Uterus (tissue), 4 donors: ENCODE results near the gene RHBDD3. TPM values are rescaled to one million over a fixed set of nuclear protein-coding genes. Genes with fewer than 3 reads are reported as not detected.

Experiments
- DNase-seq, 2 donors: peaks; one replicate each; pipeline ENCODE4 v3.0.0-alpha.2; 2019 to 2020
- H3K27ac ChIP-seq, 2 donors: fragments of 200-600 bp; sonication (generic); 1 replicate in 1 of 2; 2 replicates in 1 of 2; pipeline ENCODE4 v1.5.1; 2016 to 2018
- H3K27me3 ChIP-seq, 2 donors: fragments of 200-600 bp; sonication (generic); one replicate each; pipeline ENCODE4 v1.5.1; 2018 to 2019; ENCODE audit warnings: control low read depth in 1 of 2
- H3K36me3 ChIP-seq, 2 donors: fragments of 200-600 bp; sonication (generic); one replicate each; pipeline ENCODE4 v1.5.1; 2019; ENCODE audit warnings: control low read depth in 1 of 2
- H3K4me1 ChIP-seq, 2 donors: fragments of 200-600 bp; sonication (generic); one replicate each; pipeline ENCODE4 v1.5.1; 2018 to 2019; ENCODE audit warnings: control low read depth in 1 of 2
- H3K4me3 ChIP-seq, 2 donors: fragments of 200-600 bp; sonication (generic); 1 replicate in 1 of 2; 2 replicates in 1 of 2; pipeline ENCODE4 v1.5.1; 2018 to 2019; ENCODE audit warnings: mild to moderate bottlenecking in 1 of 2
- H3K9me3 ChIP-seq, 2 donors: fragments of 200-600 bp; sonication (generic); one replicate each; pipeline ENCODE4 v1.5.1; 2019; ENCODE audit warnings: control low read depth in 1 of 2
- CTCF ChIP-seq, 4 experiments: fragments of 200-600 bp in 2 of 4; fragments of 450-650 bp in 2 of 4; sonication (generic) in 2 of 4; IDR thresholded peaks; one replicate each; pipeline ENCODE4 v1.5.1; 2016 to 2019; ENCODE audit warnings: antibody characterized with exemption in 4 of 4, mild to moderate bottlenecking in 2 of 4, moderate library complexity in 1 of 4
- POLR2A ChIP-seq, 2 donors: fragments of 450-650 bp; IDR thresholded peaks; one replicate each; pipeline ENCODE4 v1.6.1; 2016; ENCODE audit warnings: antibody characterized with exemption in 2 of 2, mild to moderate bottlenecking in 1 of 2, moderate library complexity in 1 of 2
- intact Hi-C: fragments of 100-400 bp; cut with DNase I; formaldehyde crosslinking; loops from one replicate; pipeline ENCODE4 v1.15.1; 2023; ENCODE audit warnings: low total_unique reads
- total RNA-seq, 4 donors: library from RNA; depleted of rRNA in 3 of 4; stranded (reverse); fragments of >200 nt in 3 of 4; gene quantifications; one replicate each; pipeline versions ENCODE4 v1.1.0 to v1.2.4, GENCODE V29; 2014 to 2023
- donor health status: DM: yes; HTN: yes; CAD: no.

RHBDD3 gene
- total RNA-seq, 4 donors from 2014 or later, result 6.5 to 46.6 (median 26.1) TPM

- DNase-seq, result peak; percentile 68 to 81
- no peaks in the 10 kb centered on the region for H3K9me3 ChIP-seq
- H3K27ac ChIP-seq, result peak overlapping the region; percentile 97 to 98
- H3K4me1 ChIP-seq, result peaks cover 5 to 18% of the 10 kb centered on the region in 2 donors
- TF ChIP-seq POLR2A (IDR thresholded peaks at IDR 0.05) (peak in 1 of 2 donors; percentile 4), CTCF (IDR thresholded peaks at IDR 0.05) (peak in 1 of 4 experiments; percentile 6)
- H3K36me3 ChIP-seq, result no peaks in the 10 kb centered on the region
- intact Hi-C loops, result no loop called here
- H3K4me3 ChIP-seq, result peak overlapping the region; percentile 58 to 86
- H3K27me3 ChIP-seq, result no peaks in the 10 kb centered on the region
Observed at GRCh38 chr22:29268511-29269229, 889 bp upstream of the RHBDD3 start.

DNA sequence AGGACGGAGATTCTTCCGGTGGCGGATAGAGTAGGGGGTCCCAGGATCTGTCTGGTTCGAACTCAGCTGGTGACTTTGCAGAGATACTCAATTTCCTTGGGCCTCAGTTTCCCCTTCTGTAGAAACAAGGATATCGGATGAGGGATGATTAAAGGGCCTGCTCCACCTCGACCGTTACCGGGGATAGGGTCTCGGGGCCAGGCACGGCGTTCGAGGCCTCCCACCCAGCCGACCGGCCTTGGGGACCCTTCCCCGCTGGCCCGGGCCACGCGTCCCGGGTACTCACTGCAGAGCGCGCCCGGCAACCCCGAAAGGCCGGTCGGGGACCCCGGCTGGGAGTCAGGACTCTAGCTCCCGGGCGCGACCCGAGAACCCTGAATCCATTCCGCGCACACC, 321 bp downstream of the RHBDD3 start:
- H3K27ac ChIP-seq, result peak overlapping the region; percentile 97 to 98
- no peaks in the 10 kb centered on the region for H3K27me3 ChIP-seq
- H3K4me1 ChIP-seq, result peaks cover 5 to 7% of the 10 kb centered on the region in 2 donors
- DNase-seq, result no peak
- TF ChIP-seq CTCF (IDR thresholded peaks at IDR 0.05) (no peak), POLR2A (IDR thresholded peaks at IDR 0.05) (no peak)
- no peaks in the 10 kb centered on the region for H3K36me3 ChIP-seq
- intact Hi-C loops, result no loop called here
- no peaks in the 10 kb centered on the region for H3K9me3 ChIP-seq
- peak overlapping the region; percentile 58 to 86 for H3K4me3 ChIP-seq

- Histone ChIP-seq H3K4me1 (peaks cover under 1 to 5% of the 10 kb centered on the region in 2 donors), H3K27me3 (no peaks in the 10 kb centered on the region), H3K36me3 (no peaks in the 10 kb centered on the region), H3K27ac (peak overlapping the region; percentile 97 to 98), H3K9me3 (no peaks in the 10 kb centered on the region), H3K4me3 (peak overlapping the region; percentile 58 to 86)
- intact Hi-C loops, result no loop called here
- TF ChIP-seq CTCF (IDR thresholded peaks at IDR 0.05) (no peak), POLR2A (IDR thresholded peaks at IDR 0.05) (no peak)
- DNase-seq, result no peak
Observed at GRCh38 chr22:29266564-29267461, 968 bp downstream of the RHBDD3 start.

DNA sequence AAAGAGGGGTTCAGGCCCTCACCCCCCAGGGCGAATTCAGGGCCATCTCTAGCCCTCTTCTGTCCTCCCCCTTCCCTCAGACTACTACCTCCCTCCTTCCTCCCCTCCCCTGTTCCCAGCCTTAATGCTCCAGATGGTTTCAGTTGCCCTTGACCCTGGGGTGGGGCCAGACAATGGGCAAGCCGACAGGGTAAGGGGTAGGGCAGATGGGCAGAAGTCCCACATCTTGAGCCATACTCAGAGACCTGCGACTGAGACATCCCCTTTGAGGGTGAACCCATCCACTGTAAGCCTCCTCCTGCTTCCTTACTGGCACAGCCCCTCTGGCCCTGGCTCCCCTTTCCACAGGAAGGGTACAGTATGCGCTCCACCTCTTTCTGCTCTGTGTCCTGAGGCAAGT, 1.9 kb downstream of the RHBDD3 start:
- H3K36me3 ChIP-seq, result no peaks in the 10 kb centered on the region
- no peak overlapping the region for H3K4me3 ChIP-seq
- H3K9me3 ChIP-seq, result no peaks in the 10 kb centered on the region
- no peaks in the 10 kb centered on the region for H3K4me1 ChIP-seq
- no peak for TF ChIP-seq POLR2A (IDR thresholded peaks at IDR 0.05)
- intact Hi-C loops, result no loop called here
- H3K27ac ChIP-seq, result peak overlapping the region; percentile 97 to 98
- H3K27me3 ChIP-seq, result no peaks in the 10 kb centered on the region
- DNase-seq, result no peak

DNA sequence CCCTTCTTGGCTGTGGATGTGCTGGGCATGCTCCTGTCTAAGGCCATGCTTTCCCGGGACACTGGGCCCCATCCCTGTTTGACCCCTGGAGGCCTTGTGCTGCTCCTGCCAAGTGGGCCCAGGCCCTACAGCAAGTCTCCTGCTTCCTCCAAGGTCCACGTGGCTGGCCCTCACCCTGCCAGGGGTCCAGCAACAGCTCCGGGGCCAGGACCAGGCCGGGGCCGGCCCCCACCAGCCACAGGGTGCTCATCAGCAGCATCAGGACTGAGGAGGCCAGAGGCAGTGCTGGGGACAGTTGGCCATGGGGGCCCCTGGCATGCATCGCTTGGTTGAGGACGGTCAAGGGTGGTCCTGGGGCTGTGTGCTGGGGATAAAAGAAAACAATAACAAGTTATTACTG, 2.5 kb downstream of the RHBDD3 start:
- H3K4me3 ChIP-seq, result no peak overlapping the region
- TF ChIP-seq CTCF (IDR thresholded peaks at IDR 0.05), result no peak
- TF ChIP-seq POLR2A (IDR thresholded peaks at IDR 0.05), result no peak
- no peaks in the 10 kb centered on the region for H3K4me1 ChIP-seq
- H3K27me3 ChIP-seq, result no peaks in the 10 kb centered on the region
- no peaks in the 10 kb centered on the region for H3K9me3 ChIP-seq
- DNase-seq, result no peak
- no peak overlapping the region for H3K27ac ChIP-seq
- H3K36me3 ChIP-seq, result no peaks in the 10 kb centered on the region
- intact Hi-C loops, result no loop called here
